ENCODE results near the gene DISC1.

- TF ChIP-seq EZH2 (IDR thresholded peaks at IDR 0.05) (no peak), CTCF (IDR thresholded peaks at IDR 0.05 in 2 of 3, conservative IDR thresholded peaks at IDR 0.05 in 1 of 3; ENCODE audit: borderline replicate concordance in 1 of 3, insufficient read depth in 1 of 3, low read depth in 2 of 3, low read length in 2 of 3) (no peak), EGR1 (IDR thresholded peaks at IDR 0.05; ENCODE audit: low read depth) (no peak), EZH2phosphoT487 (IDR thresholded peaks at IDR 0.05; ENCODE audit: borderline replicate concordance) (no peak), POLR2A (IDR thresholded peaks at IDR 0.05; ENCODE audit: borderline replicate concordance, extremely low read depth, insufficient read depth, insufficient read length) (no peak)
These were observed 372.2 kb downstream of the DISC1 start for GRCh38 chr1:231998791-231999190.
